ENCODE results near the gene CCR2.
"Not testable (repeated sequence)": the region's sequence is repeated elsewhere in the genome, so short reads cannot be mapped to it uniquely, and the experiment has no call there.

Gene CCR2

DNA sequence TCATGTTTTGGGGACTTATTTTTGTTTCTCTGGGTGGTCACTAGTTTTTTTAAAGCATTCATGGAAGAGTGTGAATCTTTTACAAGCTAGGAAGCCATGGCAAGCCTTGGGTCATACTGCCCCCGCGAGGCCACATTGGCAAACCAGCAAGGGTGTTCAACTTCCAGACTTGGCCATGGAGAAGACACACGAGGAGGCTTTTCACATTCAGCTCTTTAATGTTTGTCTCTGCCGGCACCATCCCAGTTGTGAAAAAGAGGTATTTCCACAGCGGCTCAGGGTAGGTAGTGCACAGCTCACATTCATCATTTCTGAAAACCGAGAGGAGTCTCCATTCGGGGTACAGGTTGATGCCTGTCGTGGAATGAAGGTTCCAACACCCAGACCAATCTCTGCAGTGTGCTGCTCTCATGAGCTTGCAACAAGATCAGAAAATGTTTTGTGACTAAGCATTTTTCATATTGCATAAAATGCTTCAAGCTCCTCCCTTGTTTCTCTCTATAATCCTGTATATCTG is 24.6 kb downstream of the CCR2 start:
- peak; percentile 56 for DNase-seq (ENCODE audit: low spot score)

DNA sequence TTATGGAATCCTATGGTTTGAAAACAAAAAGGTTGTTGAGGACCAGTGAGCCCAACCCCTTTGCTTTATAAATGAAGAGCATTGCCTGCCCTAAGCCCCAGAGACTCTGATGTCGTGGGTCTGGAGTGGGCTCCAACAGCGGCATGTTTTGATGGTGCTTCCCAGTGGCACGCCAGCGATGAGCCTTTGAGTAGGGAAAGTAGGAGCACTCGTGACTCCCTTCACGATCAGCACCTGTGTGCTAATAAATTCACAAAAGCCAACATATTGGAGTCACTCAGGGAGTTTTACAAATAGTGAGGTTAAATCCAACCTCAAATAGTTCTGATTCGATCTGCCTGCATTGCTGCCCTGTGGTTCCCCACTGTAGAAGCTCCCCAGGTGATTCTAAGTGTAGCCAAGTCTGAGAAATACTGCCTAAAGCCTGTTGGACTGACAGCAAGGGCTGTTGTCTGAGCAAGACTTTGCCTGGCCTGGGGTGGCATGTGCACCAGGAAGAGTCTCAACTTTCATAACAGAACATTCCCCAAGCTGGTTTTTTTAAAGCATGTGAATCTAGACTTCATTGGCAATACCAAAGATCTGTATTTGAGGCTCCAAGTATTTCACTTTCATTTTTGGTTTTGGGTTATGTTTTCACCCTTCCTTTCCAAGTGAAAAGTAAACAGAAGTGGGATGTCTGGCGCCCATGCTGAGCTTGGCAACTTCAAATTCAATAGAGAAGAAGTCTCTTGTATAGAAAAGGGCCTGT is 26.7 kb downstream of the CCR2 start:
- DNase-seq (ENCODE audit: low spot score), result no peak

DNA sequence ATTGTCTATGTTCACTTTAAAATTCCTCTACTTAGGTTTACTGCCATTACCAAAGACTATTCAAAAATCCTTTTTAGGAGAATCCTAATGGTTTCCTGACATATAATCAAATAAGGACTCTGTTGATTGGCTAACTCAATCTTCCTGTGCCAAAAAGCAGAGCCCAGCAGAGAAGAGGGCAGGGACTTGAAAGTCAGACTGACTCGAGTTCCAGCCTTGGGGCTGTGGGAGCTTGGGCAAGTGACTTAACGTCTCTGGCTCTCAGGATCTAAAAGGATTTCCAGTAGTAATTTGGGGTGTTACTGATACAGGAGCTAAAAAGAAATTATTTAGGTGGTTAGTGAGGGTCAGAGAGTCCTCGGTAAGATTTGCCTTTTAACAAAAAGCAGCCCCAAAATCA is 27.7 kb downstream of the CCR2 start:
- no peak for DNase-seq (ENCODE audit: low spot score)

DNA sequence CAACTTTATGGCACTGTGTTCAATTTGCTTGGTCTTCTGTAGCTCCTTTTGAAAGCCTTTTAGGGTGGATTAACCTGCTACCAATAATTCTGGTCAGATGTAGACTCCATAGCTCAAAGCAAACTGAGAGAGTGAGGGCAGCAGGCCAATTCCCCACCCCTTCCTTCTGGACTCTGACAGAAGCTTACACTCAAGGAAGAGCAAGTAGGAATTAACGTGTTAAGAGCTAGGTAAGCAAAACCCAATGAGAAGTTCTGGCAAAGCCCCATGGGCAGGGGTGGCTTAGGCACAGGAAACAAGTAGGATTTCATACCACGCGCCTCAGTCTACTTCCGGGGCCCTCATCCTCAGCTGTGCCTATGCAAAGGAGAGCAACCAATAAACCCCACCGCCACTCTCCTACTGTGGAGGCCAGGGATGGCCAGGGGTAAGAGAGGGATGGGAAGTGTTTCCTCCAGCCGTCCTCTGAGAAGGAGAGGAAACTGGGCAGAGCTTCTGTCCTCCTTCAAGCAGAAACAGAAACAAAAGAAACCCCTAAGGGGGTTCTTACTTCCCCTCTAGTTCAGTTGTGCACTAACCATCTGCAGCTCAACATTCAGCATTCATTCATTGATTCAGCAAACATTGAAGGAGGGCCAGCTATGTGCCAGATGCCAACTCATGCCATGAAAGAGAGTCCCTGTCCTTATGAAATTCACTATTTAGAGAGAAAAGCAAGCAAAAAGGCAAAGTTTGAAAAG is 29.5 kb downstream of the CCR2 start:
- no peak for DNase-seq (ENCODE audit: low spot score)

DNA sequence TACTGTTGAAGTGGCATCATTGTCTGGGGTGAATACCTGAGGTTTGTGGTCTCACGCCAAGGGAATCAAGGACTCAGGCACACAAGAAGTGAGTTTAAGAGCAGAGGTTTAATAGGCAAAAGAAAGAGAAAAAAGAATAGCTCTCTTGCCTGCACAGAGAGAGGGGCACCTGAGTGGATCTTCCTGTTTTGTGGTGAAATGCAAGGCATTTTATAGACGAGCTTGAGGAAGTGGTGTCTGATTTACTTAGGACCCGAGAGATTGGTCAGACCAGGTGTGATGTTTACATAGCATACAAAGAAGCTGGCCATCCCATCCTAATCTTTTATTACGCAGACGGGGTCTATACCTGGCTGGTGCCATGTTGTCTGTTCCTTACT is 30.0 kb downstream of the CCR2 start:
- no peak for DNase-seq (ENCODE audit: low spot score)

DNA sequence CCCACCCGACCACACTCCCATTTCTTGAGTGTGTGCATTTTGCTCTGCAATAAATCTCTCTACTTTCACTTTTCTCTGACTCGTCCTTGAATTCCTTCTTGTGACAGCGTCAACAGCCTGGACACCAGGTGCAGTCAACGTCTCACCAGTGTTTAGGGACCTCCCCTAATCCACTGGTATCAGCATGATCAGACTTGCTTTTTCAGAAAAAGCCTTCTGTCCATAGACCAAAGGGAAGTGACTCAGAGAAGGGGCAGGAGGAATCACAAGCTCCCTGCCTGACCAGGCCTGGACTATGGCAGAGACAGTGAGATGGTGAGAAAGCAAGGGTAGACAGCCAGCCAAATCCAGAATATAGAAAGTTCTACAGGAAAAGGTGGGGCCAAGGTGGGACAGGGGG is 32.3 kb downstream of the CCR2 start:
- DNase-seq (ENCODE audit: low spot score), result no peak

DNA sequence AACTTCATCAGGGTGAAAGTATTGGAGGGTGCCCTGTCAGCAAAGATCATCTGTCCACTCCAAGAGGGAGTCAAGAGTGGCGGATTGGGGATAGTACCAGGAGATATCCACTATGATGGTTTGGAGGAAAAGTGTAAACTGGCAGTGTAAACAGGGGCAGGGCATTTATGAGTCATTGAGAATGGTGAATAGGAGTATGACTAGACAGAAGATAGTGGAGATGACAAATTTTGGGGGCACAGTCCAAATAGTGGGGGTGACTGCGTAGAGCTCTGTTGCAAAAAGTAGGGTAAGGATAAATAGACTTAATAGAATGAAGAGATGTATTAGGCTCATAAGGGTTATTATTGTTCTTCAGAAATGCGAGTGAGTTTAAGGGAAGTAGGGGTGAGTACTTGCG is 34.9 kb downstream of the CCR2 start:
- DNase-seq (ENCODE audit: low spot score), result not testable (repeated sequence)

DNA sequence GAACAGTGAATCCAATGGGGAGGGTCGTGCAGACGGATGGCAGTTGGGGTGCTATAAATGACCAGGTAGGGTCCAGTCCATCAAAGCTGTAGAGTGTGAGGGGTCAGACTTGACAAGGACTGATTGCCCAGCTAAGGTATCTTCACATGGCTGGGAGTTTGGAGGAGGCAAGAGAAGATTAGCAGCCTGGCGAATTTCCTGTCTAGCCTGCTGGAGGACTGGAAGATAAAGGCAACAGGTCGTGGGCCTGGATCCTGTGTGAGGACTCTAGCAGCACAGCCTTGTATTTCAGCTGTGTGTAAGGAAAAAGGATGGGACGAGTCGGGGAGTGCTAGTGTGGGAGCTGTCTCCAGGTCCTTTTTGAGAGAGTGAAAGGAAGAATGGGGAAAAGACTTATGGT is 35.4 kb downstream of the CCR2 start:
- DNase-seq (ENCODE audit: low spot score), result no peak

DNA sequence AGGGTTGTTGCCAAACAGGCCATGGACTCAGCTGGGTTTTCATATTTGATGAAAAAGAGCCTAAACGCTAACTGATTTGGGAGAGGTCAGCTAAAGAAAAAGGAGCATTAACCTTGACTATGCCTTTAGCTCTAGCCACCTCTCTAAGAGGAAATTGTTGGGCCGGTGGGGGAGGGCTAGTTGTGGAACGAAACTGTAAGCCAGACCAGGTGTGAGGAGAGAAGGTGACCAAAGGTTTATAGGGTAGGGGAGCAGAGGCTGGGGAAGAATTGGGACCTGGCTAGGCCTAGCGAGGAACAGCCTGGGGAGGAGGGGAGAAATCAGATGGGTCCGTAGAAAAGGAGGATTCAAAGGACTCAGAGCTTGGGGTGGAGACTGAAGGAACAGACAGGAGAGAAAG is 37.6 kb downstream of the CCR2 start:
- DNase-seq (ENCODE audit: low spot score), result not testable (repeated sequence)

DNA sequence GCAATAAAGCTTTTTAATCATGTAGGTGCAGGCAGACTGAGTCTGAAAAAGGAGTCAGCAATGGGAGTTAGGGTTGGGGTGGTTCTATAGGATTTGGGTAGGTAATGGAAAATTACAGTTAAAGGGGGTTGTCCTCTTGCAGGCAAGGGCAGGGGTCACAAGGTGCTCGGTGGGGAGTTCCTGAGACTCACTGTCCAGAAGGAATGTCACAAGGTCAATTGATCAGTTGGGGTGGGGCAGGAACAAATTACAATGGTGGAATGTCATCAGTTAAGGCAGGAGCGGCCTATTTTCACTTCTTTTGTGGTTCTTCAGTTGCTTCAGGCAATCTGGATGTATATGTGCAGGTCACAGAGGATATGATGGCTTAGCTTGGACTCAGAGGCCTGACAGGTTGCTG is 39.1 kb downstream of the CCR2 start:
- no peak for DNase-seq (ENCODE audit: low spot score)

DNA sequence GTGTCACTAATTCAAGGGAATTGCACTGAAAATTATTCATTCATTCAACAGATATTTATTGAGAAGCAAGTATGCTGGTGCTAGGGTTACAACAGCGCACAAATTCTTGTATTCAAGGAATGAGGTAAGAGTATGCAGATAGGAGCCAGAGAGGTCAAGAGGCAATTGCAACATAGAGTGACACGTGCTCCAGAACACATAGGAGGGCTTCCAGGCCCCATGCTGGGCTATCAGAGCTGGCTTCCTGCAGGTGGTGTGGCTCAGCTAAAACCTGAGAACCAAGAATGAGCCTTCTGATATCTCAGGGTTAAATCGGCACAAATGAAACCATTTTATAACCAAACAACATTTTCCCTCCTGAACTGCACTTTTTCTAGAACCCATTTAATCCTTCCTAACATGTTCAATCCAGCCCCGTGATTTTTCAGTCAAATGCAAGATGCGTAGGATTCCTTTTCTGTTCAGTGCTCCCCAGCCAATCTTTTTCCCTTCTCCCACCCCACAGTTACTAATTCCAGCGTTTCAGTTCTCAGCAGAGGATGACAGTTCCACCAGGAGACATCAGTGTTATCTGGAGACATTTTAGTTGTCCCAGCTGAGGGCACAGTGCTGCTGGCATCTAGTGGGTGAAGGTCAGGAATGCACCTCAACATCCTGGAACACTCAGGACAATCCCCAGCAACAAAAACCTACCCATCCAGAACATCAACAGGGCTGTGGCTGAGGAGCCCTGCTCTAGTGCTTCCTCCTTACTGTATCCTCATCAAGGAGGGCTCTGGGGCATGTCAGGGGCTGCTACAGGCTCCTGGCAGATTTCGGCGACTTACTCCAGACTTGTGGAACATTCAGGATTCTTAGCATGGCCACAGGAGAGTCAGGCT is 39.9 kb downstream of the CCR2 start:
- no peak for DNase-seq (ENCODE audit: low spot score)

DNA sequence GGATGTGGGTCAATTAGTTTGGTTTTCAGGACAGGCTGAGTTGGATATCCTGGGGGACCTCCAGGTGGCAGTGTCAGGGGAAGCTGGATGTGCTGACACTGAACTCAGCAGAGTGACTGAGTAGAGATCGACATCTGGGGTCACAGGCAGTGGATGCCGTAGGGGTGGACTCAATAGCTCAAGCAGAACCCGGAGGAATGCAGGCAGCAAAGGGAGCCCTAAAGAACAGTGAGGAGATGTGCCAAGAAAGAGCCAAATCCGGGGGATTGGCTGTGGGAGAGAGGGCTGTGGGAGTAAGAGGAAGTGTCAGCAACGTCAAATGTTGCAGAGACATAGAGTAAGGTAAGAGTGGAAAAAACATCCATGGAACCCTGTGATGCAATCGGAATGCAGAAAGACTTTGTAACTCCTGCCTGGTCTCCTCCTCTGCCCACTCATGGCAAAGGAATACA is 41.3 kb downstream of the CCR2 start:
- no peak for DNase-seq (ENCODE audit: low spot score)

DNA sequence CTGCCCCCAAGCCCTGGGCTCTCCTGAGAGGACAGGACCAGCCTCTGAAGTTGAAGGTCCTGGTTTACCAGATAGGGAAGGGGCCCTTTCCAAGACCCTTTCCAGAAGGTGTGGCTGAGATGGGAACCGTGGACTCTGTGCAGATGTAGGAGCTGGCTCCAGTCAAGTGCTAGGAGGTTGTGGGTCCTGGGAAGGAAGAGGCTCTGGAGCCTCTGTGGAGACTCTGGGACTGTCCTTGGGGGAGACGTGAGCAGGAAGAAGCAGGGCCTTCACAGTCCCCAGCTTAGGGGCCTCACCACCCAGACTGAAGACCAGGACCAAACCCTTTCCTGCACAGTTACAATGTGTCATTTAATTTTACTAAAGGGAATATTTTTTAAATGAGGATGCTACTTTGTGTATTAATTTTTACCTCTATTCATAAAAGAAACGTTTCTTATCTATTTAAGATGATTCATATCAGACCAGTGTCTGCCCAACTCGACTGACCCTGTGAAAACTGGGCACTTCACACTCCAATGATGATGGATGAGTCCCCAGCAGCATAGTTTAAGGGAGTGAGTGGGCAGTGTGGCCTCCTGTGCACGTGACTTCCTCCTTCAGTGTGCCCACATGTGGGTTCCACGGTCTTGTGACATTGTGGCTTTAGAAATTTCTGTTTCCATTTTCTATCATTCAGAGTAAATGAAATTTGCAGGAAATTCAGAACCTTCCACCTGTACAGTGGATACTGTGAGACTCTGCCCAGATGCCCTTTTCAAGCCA is 42.0 kb downstream of the CCR2 start:
- DNase-seq (ENCODE audit: low spot score), result no peak

DNA sequence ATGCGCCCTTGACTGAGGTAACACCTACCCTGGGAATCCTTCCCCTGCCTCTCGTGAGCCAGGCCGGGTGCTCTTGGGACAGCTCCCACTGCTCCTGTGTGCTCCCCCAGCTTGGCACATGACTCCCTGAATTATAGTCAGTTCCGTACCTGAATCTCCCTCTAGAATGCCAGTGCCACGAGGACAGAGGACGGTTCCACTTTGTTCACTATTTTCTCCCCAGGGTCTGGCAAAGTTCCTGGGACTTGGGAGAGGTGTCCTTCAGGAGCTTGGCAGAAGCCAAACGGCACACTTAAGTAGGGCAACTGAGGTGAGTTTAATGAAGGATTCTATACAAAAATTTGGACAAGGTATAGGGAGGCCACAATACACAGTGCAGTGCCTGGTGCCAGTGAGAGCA is 43.2 kb downstream of the CCR2 start:
- DNase-seq (ENCODE audit: low spot score), result no peak

DNA sequence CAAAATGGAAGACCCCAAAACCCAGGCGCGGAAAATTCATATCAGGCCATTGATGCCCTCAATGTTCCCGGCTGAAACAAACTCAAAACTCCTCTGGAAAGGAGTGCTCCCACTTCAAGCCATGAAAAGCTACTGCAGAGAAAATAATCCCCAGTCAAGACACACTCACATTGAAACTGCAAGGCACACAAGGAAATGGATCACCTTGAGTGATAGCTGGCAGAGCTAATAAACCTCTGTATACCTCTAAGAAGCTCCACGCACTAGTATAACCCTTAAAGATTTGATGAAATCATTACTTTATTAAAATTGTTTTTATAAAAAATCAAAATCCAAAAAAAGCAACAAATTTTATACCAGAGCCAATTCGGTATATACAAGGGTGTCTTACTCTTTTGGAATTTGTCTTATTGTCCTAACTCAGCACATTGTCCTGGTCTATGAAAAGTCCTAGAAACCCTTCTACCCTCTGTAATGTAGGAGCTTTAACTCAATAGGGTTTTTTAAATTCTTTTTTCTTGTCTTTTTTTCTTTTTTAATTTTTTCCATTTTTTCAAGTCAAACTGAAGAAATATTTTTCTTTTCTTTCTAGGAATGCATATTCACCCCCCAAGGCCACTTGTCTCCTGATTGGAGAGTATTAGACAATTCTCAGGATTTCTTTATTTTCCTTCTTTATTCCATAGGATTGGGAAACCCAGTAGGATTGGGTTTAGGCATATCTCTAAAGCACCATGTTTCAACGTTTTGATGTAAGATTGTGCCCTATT is 44.5 kb downstream of the CCR2 start:
- DNase-seq (ENCODE audit: low spot score), result no peak

DNA sequence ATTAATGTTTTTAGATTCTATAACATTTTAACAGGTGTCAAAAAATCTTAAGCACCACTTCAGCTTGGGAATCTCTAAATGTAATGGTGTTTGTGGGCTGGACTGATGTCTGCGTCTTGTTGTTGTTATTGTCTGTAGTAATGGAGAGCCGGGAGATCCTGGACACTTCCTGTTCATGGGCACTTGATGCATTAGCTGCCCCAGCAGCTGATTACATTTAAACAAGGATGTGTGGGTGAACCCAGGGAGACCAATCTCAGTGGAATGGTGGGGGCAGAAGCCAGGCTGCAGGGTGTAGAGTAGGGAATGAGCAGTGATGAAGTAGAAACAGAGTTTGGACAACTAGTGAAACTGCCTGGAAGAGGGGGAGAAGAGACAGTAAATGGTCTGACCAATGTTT is 45.2 kb downstream of the CCR2 start:
- no peak for DNase-seq (ENCODE audit: low spot score)

DNA sequence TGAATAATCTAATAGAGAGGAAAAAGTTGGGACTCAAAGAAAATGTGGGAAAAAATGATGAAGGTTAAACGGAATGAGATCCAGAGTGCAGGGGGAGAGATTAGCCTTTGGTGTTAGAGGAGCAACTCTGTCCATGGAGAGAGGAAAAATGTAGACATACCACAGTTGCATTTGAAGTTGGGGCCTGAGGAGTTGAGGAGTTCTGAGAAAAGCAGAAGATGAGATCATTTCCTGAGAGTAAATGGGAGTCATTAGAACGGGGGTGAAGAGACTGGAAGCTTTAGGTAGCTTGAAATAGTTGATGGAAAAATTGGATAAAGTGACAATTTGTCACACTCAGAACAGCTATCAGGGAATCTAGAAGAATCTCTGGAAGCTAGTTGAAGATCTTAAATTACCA is 45.6 kb downstream of the CCR2 start:
- DNase-seq (ENCODE audit: low spot score), result no peak

DNA sequence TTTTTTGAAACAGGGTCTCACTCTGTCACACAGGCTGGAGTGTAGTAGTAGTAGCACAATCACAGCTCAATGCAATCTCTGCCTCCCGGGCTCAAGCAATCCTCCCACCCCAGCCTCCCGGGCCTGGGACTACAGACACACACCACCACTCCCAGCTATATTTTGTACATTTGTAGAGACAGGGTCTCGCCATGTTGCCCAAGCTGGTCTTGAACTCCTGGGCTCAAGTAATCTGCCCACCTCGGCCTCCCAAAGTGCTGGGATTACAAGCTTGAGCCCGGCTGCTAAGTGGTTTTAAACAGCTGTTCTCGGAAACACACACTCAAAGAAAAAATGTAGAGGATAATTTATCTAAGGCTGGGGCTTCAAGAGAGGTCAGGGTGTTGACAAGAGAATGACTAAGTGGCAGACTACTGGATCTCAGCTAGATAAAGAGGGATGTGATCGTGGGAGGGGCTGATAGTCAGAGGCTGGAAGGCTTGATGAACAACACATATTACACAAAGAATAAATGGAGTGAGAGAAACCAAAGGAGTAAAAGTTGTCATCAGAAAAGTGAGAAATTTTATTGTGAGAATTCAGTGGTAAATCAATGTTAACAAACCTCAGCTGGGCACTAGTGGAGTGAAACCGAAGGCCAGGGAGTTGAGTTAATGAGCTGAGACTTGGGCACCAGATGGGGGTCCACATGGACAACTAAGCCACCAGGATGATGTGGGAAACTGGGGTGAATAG is 46.3 kb downstream of the CCR2 start:
- DNase-seq (ENCODE audit: low spot score), result no peak

DNA sequence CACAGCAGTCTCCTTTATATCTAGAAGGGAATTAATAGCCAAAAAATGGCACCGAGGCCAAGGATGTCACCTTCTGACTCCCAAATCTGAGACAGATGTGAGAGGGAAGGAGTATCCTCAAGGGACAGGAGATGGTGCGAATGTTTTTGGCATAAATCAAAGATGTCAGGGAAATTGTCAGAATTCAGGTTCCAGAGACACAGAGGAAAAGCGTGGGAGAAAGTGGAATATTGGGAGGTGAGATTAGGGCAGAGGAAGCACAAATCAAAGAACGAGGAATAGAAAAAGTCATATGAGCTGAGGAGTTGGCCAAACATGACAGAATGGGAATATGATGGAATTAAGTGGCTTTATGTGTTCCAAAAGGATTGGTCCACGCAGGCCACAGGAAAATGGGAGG is 46.9 kb downstream of the CCR2 start:
- DNase-seq (ENCODE audit: low spot score), result no peak

DNA sequence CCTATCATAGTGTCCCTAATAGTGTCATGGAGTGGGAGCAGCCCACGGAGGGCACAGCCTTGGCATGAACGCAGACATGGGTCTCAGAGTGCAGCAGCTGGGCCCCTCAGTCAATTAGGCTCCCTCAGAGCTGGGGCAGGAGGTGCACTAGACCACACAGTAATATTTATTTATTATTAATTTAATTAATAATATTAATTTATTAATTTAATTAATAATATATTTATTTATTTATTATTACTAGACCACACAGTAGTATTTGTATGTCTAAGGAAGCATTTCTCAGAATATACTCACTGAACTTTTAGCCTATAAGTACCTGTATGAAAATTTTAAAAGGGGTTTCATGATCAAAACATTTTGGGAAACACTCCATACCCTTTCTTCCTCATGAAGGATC is 47.7 kb downstream of the CCR2 start:
- DNase-seq (ENCODE audit: low spot score), result no peak
